SK-N-SH (cell line): ENCODE data around the gene HNRNPC. TPM values are rescaled to one million over a fixed set of nuclear protein-coding genes. Genes with fewer than 3 reads are reported as not detected.

ENCODE experiments used
- CTCF ChIA-PET: fragments of 300-600, 350-600 bp; formaldehyde crosslinking; extraction: SDS; loops from one replicate; lab custom pipeline; 2021; lab: Yijun Ruan, JAX
- POLR2A ChIA-PET: fragments of 350-600 bp; sonication (Branson Sonifier 250); formaldehyde crosslinking; extraction: SDS; loops from one replicate; lab custom pipeline; 2020; ENCODE audit warnings: antibody characterized with exemption, inconsistent platforms; lab: Yijun Ruan, JAX
- DNase-seq: peaks from one replicate; pipeline ENCODE4 v3.0.0; 2012
- H2AFZ ChIP-seq: fragments of 200-600 bp; sonication (generic); 2 replicates; pipeline ENCODE4 v1.8.1; 2016; ENCODE audit warnings: antibody characterized with exemption, mild to moderate bottlenecking, low read depth
- H3F3A ChIP-seq: fragments of 200-600 bp; sonication (generic); replicated peaks from 2 replicates; pipeline ENCODE3; 2016; ENCODE audit warnings: antibody characterized with exemption, mild to moderate bottlenecking; ENCODE audit not compliant: insufficient read depth
- H3K27ac ChIP-seq, 2 experiments: fragments of 200-500 bp in 1 of 2; fragments of 200-600 bp in 1 of 2; sonication (Bioruptor generic) in 1 of 2; sonication (generic), shearing (Covaris generic) in 1 of 2; 2 replicates each; pipeline versions ENCODE4 v1.5.1 to v1.6.1; 2014 to 2016; ENCODE audit warnings: low read depth in 2 of 2, inconsistent platforms in 1 of 2, low read length in 1 of 2, mild to moderate bottlenecking in 1 of 2, mixed read lengths in 1 of 2
- H3K27me3 ChIP-seq: fragments of 200-600 bp; sonication (generic), shearing (Covaris generic); 2 replicates; pipeline ENCODE4 v1.6.1; 2016; ENCODE audit warnings: mixed run types; ENCODE audit not compliant: insufficient read depth
- H3K36me3 ChIP-seq, 2 experiments: fragments of 200-500 bp in 1 of 2; fragments of 200-600 bp in 1 of 2; sonication (Bioruptor generic) in 1 of 2; sonication (generic) in 1 of 2; replicated peaks in 1 of 2; 2 replicates each; pipeline versions ENCODE3 to v1.5.1; 2014 to 2016; ENCODE audit warnings: low read length in 1 of 2, mild to moderate bottlenecking in 1 of 2; ENCODE audit not compliant: insufficient read depth in 2 of 2, control insufficient read depth in 1 of 2
- H3K4me1 ChIP-seq, 2 experiments: fragments of 200-500 bp in 1 of 2; fragments of 200-600 bp in 1 of 2; sonication (Bioruptor generic) in 1 of 2; sonication (generic), shearing (Covaris generic) in 1 of 2; 2 replicates each; pipeline versions ENCODE4 v1.5.1 to v1.6.1; 2014 to 2016; ENCODE audit warnings: low read depth in 1 of 2, low read length in 1 of 2, mixed run types in 1 of 2; ENCODE audit not compliant: insufficient read depth in 2 of 2, control insufficient read depth in 1 of 2
- H3K4me2 ChIP-seq: fragments of 200-600 bp; sonication (generic), shearing (Covaris generic); 2 replicates; pipeline ENCODE4 v1.6.1; 2017; ENCODE audit warnings: mixed run types
- H3K4me3 ChIP-seq, 2 experiments: fragments of 200-500 bp in 1 of 2; fragments of 200-600 bp in 1 of 2; sonication (Bioruptor generic) in 1 of 2; sonication (generic), shearing (Covaris generic) in 1 of 2; 2 replicates each; pipeline versions ENCODE4 v1.5.1 to v1.8.1; 2014 to 2016; ENCODE audit warnings: low read depth in 2 of 2, inconsistent platforms in 1 of 2, low read length in 1 of 2, mild to moderate bottlenecking in 1 of 2, mixed read lengths in 1 of 2, moderate library complexity in 1 of 2
- H3K79me2 ChIP-seq: fragments of 200-600 bp; sonication (generic); 2 replicates; pipeline ENCODE4 v1.8.1; 2017; ENCODE audit warnings: mild to moderate bottlenecking; ENCODE audit not compliant: insufficient read depth
- H3K9ac ChIP-seq: fragments of 200-600 bp; sonication (generic); 2 replicates; pipeline ENCODE4 v1.6.1; 2017; ENCODE audit warnings: mixed run types
- H3K9me2 ChIP-seq: fragments of 200-600 bp; sonication (generic); 2 replicates; pipeline ENCODE4 v1.6.1; 2017; ENCODE audit warnings: mixed run types
- H3K9me3 ChIP-seq: fragments of 200-600 bp; sonication (generic); 2 replicates; pipeline ENCODE4 v1.6.1; 2017; ENCODE audit warnings: mixed run types, mild to moderate bottlenecking, moderate library complexity
- H4K20me1 ChIP-seq: fragments of 200-600 bp; sonication (generic); 2 replicates; pipeline ENCODE4 v1.6.1; 2017; ENCODE audit warnings: mild to moderate bottlenecking, mixed run types; ENCODE audit not compliant: insufficient read depth
- CHD2 ChIP-seq: fragments of 150-350 bp; IDR thresholded peaks from 2 replicates; pipeline ENCODE4 v1.6.1; 2018; ENCODE audit warnings: low read length; ENCODE audit not compliant: partially characterized antibody
- ELF1 ChIP-seq: IDR thresholded peaks from 2 replicates; pipeline ENCODE4 v1.4.0; 2012
- EZH2phosphoT487 ChIP-seq: fragments of 200-600 bp; sonication (generic); IDR thresholded peaks from 2 replicates; pipeline ENCODE4 v1.6.1; 2017; ENCODE audit warnings: low read depth, mixed run types, mild to moderate bottlenecking, antibody characterized with exemption, moderate library complexity, borderline replicate concordance
- FOSL2 ChIP-seq: IDR thresholded peaks from 2 replicates; pipeline ENCODE4 v1.4.0; 2012; ENCODE audit warnings: low read depth, mild to moderate bottlenecking, moderate library complexity, borderline replicate concordance
- FOXM1 ChIP-seq: IDR thresholded peaks from 2 replicates; pipeline ENCODE4 v1.4.0; 2012; ENCODE audit warnings: low read depth, mild to moderate bottlenecking
- GABPA ChIP-seq: IDR thresholded peaks from 2 replicates; pipeline ENCODE4 v1.4.0; 2012; ENCODE audit warnings: low read depth, mild to moderate bottlenecking
- GATA2 ChIP-seq: sonication (generic); formaldehyde crosslinking; IDR thresholded peaks from 2 replicates; pipeline ENCODE4 v1.5.0; 2020; ENCODE audit warnings: mild to moderate bottlenecking, missing genetic modification reagents
- JUND ChIP-seq: IDR thresholded peaks from 2 replicates; pipeline ENCODE4 v1.4.0; 2012
- MXI1 ChIP-seq: IDR thresholded peaks from 2 replicates; pipeline ENCODE4 v1.6.1; 2012; ENCODE audit warnings: mild to moderate bottlenecking, low read depth, low read length, improper control_type of control experiment
- NFIC ChIP-seq: IDR thresholded peaks from 2 replicates; pipeline ENCODE4 v1.4.0; 2012; ENCODE audit warnings: borderline replicate concordance
- NRF1 ChIP-seq: IDR thresholded peaks from 2 replicates; pipeline ENCODE4 v1.6.1; 2012; ENCODE audit warnings: low read depth, mild to moderate bottlenecking, low read length
- RAD21 ChIP-seq: IDR thresholded peaks from 2 replicates; pipeline ENCODE4 v1.6.1; 2012; ENCODE audit warnings: mild to moderate bottlenecking, low read length
- RCOR1 ChIP-seq: fragments of 150-350 bp; IDR thresholded peaks from 2 replicates; pipeline ENCODE4 v1.6.1; 2017; ENCODE audit warnings: antibody characterized with exemption, low read length
- RFX5 ChIP-seq: IDR thresholded peaks from 2 replicates; pipeline ENCODE4 v1.6.1; 2012; ENCODE audit warnings: mild to moderate bottlenecking, improper control_type of control experiment, low read length
- SIN3A ChIP-seq: IDR thresholded peaks from 2 replicates; pipeline ENCODE4 v1.6.1; 2012; ENCODE audit warnings: low read depth, mild to moderate bottlenecking, low read length, moderate library complexity, borderline replicate concordance
- SMC3 ChIP-seq: IDR thresholded peaks from 2 replicates; pipeline ENCODE4 v1.6.1; 2012; ENCODE audit warnings: low read depth, low read length, improper control_type of control experiment
- TAF1 ChIP-seq: IDR thresholded peaks from 2 replicates; pipeline ENCODE4 v1.6.1; 2012; ENCODE audit warnings: low read depth, mild to moderate bottlenecking, low read length, moderate library complexity, borderline replicate concordance
- TCF12 ChIP-seq: IDR thresholded peaks from 2 replicates; pipeline ENCODE4 v1.4.0; 2012
- TEAD4 ChIP-seq: IDR thresholded peaks from 2 replicates; pipeline ENCODE4 v1.4.0; 2012; ENCODE audit warnings: mild to moderate bottlenecking, borderline replicate concordance; ENCODE audit not compliant: insufficient read depth
- YY1 ChIP-seq: IDR thresholded peaks from 2 replicates; pipeline ENCODE4 v1.4.0; 2012; ENCODE audit warnings: low read depth, mild to moderate bottlenecking
- WGBS: methylation state at CpG from one replicate; pipeline ENCODE4 v1.1.6; 2017; ENCODE audit warnings: low lambda C conversion rate; 5-methylcytosine and 5-hydroxymethylcytosine counted together
- polyA plus RNA-seq, 3 experiments: library from polyadenylated mRNA; depleted of rRNA; stranded (reverse); fragments of >200 nt; gene quantifications; 2 replicates each; pipeline ENCODE4 v1.2.3, GENCODE V29; 2012
- TF ChIP-seq, protein P1 (sequence below): IDR thresholded peaks from 2 replicates; pipeline ENCODE4 v1.4.0; 2012; ENCODE audit warnings: low read depth
- TF ChIP-seq, protein P2 (sequence below): fragments of 200-600 bp; sonication (generic); IDR thresholded peaks from 2 replicates; pipeline ENCODE4 v1.6.1; 2017; ENCODE audit warnings: antibody characterized with exemption, mild to moderate bottlenecking, moderate library complexity
- TF ChIP-seq, protein P3 (sequence below): IDR thresholded peaks from 2 replicates; pipeline ENCODE4 v1.4.0; 2012; ENCODE audit warnings: low read depth, borderline replicate concordance
- TF ChIP-seq, protein P4 (sequence below): IDR thresholded peaks from 2 replicates; pipeline ENCODE4; 2012
- TF ChIP-seq, protein P5 (sequence below): fragments of 150-350 bp; IDR thresholded peaks from 2 replicates; pipeline ENCODE4 v1.6.1; 2016; ENCODE audit warnings: mild to moderate bottlenecking, low read depth, low read length

Gene HNRNPC
- polyA plus RNA-seq, 1 of the 3 experiments (the other 2 are of a cell fraction): 341 TPM

DNA sequence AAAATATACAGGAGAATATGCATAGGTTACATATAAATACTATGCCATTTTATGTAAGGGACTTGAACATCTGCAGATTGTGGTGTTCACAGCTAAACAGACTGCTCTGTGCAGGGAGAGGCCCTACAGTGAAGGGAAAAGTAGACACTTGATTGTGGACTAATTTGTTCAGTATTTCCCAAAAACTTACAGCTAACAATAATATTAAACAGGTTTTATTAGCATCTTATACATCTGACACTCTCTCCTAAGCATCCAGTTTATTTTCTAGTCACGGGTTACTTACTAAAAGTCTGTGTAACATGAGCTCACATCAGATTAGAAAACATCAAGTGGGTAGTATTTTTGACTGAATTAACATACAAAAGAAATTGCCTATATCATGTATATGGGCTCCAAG is 60.1 kb downstream of the HNRNPC start:
- POLR2A ChIA-PET: no interaction called here
- Histone ChIP-seq H3K9me3 (no peaks in the 10 kb centered on the region), H3F3A (peaks cover 59% of the 10 kb centered on the region), H3K4me2 (no peak overlapping the region), H3K27ac (no peak overlapping the region), H3K79me2 (peaks cover 51% of the 10 kb centered on the region), H2AFZ (no peak overlapping the region), H4K20me1 (peaks cover 73% of the 10 kb centered on the region), H3K4me1 (no peaks in the 10 kb centered on the region), H3K27me3 (no peaks in the 10 kb centered on the region), H3K4me3 (no peak overlapping the region), H3K36me3 (peaks cover 88 to 90% of the 10 kb centered on the region in 2 experiments), H3K9me2 (no peaks in the 10 kb centered on the region), H3K9ac (no peak overlapping the region)
- TF ChIP-seq RFX5: no peak
- no peak for TF ChIP-seq CHD2
- TF ChIP-seq, protein P1, sequence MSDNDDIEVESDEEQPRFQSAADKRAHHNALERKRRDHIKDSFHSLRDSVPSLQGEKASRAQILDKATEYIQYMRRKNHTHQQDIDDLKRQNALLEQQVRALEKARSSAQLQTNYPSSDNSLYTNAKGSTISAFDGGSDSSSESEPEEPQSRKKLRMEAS: no peak
- TF ChIP-seq, protein P2, sequence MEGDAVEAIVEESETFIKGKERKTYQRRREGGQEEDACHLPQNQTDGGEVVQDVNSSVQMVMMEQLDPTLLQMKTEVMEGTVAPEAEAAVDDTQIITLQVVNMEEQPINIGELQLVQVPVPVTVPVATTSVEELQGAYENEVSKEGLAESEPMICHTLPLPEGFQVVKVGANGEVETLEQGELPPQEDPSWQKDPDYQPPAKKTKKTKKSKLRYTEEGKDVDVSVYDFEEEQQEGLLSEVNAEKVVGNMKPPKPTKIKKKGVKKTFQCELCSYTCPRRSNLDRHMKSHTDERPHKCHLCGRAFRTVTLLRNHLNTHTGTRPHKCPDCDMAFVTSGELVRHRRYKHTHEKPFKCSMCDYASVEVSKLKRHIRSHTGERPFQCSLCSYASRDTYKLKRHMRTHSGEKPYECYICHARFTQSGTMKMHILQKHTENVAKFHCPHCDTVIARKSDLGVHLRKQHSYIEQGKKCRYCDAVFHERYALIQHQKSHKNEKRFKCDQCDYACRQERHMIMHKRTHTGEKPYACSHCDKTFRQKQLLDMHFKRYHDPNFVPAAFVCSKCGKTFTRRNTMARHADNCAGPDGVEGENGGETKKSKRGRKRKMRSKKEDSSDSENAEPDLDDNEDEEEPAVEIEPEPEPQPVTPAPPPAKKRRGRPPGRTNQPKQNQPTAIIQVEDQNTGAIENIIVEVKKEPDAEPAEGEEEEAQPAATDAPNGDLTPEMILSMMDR: no peak
- no peak for TF ChIP-seq EZH2phosphoT487
- no peak for TF ChIP-seq TEAD4
- no peak for TF ChIP-seq TCF12
- TF ChIP-seq RAD21: no peak
- TF ChIP-seq TAF1: no peak
- no peak for TF ChIP-seq SMC3
- no peak for TF ChIP-seq ELF1
- no peak for TF ChIP-seq SIN3A
- no peak for TF ChIP-seq MXI1
- no peak for TF ChIP-seq NRF1
- TF ChIP-seq JUND: no peak
- TF ChIP-seq RCOR1: no peak
- TF ChIP-seq GATA2 (CRISPR knock-in tag): no peak
- no peak for TF ChIP-seq FOXM1
- no peak for DNase-seq
- WGBS: 100% methylated on average over 1 of the region's 1 CpG
- CTCF ChIA-PET: no interaction called here

DNA sequence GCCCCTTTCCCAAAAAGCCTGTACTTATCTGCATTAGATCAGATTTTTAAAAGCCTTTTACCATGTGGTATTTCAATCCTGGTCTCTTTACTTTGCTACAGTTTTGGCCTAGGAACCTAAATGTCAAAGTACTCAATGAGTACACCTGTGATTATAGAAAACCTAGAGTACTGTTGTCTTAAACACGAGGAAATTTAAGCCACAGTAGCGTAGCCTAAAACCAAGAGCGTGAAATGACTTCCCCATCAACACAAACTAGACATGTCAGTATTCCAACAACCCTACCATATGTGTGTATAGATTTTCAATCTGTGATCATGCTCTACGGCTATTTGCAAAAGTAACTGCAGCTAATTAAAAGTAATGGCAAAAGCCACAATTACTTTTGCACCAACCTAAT is 60.7 kb downstream of the HNRNPC start:
- CTCF ChIA-PET: no interaction called here
- H3K9me3 ChIP-seq: no peaks in the 10 kb centered on the region
- no peak overlapping the region for H2AFZ ChIP-seq
- no peak overlapping the region for H3K4me2 ChIP-seq
- POLR2A ChIA-PET: no interaction called here
- H3F3A ChIP-seq: peaks cover 64% of the 10 kb centered on the region
- no peak for DNase-seq
- no peak overlapping the region for H3K9ac ChIP-seq
- no peak overlapping the region for H3K4me3 ChIP-seq
- H3K27ac ChIP-seq: no peak overlapping the region
- peaks cover 85 to 87% of the 10 kb centered on the region in 2 experiments for H3K36me3 ChIP-seq
- 97% methylated on average over 4 of the region's 4 CpGs for WGBS
- H3K79me2 ChIP-seq: peaks cover 45% of the 10 kb centered on the region
- no peaks in the 10 kb centered on the region for H3K9me2 ChIP-seq
- no peaks in the 10 kb centered on the region for H3K4me1 ChIP-seq
- peaks cover 66% of the 10 kb centered on the region for H4K20me1 ChIP-seq
- no peaks in the 10 kb centered on the region for H3K27me3 ChIP-seq
- TF ChIP-seq TAF1: no peak
- TF ChIP-seq FOSL2: no peak
- TF ChIP-seq TEAD4: no peak
- no peak for TF ChIP-seq NRF1
- no peak for TF ChIP-seq YY1
- TF ChIP-seq, protein P3, sequence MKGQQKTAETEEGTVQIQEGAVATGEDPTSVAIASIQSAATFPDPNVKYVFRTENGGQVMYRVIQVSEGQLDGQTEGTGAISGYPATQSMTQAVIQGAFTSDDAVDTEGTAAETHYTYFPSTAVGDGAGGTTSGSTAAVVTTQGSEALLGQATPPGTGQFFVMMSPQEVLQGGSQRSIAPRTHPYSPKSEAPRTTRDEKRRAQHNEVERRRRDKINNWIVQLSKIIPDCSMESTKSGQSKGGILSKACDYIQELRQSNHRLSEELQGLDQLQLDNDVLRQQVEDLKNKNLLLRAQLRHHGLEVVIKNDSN: no peak
- TF ChIP-seq NFIC: no peak
- no peak for TF ChIP-seq GABPA
- TF ChIP-seq, protein P4, sequence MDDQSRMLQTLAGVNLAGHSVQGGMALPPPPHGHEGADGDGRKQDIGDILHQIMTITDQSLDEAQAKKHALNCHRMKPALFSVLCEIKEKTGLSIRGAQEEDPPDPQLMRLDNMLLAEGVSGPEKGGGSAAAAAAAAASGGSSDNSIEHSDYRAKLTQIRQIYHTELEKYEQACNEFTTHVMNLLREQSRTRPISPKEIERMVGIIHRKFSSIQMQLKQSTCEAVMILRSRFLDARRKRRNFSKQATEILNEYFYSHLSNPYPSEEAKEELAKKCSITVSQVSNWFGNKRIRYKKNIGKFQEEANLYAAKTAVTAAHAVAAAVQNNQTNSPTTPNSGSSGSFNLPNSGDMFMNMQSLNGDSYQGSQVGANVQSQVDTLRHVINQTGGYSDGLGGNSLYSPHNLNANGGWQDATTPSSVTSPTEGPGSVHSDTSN: no peak
- TF ChIP-seq, protein P5, sequence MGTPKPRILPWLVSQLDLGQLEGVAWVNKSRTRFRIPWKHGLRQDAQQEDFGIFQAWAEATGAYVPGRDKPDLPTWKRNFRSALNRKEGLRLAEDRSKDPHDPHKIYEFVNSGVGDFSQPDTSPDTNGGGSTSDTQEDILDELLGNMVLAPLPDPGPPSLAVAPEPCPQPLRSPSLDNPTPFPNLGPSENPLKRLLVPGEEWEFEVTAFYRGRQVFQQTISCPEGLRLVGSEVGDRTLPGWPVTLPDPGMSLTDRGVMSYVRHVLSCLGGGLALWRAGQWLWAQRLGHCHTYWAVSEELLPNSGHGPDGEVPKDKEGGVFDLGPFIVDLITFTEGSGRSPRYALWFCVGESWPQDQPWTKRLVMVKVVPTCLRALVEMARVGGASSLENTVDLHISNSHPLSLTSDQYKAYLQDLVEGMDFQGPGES: no peak
